ENCODE results near the gene CUL4A. TPM values are rescaled to one million over a fixed set of nuclear protein-coding genes. Genes with fewer than 3 reads are reported as not detected.

Gene CUL4A
- total RNA-seq, 6 experiments from 2014 or later = 90.5 to 104 (median 97.0) TPM

DNA sequence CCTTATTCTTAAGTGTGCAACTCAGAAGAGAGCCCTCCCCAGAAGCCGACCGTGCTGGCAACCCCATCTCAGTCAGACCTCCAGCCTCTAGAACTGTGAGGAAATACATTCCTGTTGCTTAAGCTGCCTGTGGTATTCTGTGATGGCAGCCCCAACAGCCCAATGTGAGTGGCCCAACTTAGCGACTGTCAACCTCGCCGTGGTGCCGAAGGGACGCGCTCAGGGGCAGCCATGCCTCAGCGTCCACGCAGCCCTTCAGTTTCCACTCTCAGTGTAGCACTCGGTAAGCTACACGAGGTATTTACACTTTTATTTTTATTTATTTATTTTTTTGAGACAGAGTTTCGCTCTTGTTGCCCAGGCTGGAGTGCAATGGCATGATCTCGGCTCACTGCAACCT is 32.6 kb upstream of the CUL4A start:
- Mint-ChIP-seq H3K4me1 (ENCODE audit: low read depth) (peaks cover 57% of the 10 kb centered on the region), H3K36me3 (ENCODE audit: low read depth) (peaks cover 63% of the 10 kb centered on the region), H3K27me3 (ENCODE audit: insufficient read depth) (peaks cover 2% of the 10 kb centered on the region; the same call in 1 of the 2 replicates), H3K27ac (peak overlapping the region; percentile 96), H3K9me3 (no peaks in the 10 kb centered on the region), H3K4me3 (no peak overlapping the region)
- TF ChIP-seq, protein P1, sequence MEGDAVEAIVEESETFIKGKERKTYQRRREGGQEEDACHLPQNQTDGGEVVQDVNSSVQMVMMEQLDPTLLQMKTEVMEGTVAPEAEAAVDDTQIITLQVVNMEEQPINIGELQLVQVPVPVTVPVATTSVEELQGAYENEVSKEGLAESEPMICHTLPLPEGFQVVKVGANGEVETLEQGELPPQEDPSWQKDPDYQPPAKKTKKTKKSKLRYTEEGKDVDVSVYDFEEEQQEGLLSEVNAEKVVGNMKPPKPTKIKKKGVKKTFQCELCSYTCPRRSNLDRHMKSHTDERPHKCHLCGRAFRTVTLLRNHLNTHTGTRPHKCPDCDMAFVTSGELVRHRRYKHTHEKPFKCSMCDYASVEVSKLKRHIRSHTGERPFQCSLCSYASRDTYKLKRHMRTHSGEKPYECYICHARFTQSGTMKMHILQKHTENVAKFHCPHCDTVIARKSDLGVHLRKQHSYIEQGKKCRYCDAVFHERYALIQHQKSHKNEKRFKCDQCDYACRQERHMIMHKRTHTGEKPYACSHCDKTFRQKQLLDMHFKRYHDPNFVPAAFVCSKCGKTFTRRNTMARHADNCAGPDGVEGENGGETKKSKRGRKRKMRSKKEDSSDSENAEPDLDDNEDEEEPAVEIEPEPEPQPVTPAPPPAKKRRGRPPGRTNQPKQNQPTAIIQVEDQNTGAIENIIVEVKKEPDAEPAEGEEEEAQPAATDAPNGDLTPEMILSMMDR (IDR thresholded peaks at IDR 0.05) = no peak
- no peak for DNase-seq

DNA sequence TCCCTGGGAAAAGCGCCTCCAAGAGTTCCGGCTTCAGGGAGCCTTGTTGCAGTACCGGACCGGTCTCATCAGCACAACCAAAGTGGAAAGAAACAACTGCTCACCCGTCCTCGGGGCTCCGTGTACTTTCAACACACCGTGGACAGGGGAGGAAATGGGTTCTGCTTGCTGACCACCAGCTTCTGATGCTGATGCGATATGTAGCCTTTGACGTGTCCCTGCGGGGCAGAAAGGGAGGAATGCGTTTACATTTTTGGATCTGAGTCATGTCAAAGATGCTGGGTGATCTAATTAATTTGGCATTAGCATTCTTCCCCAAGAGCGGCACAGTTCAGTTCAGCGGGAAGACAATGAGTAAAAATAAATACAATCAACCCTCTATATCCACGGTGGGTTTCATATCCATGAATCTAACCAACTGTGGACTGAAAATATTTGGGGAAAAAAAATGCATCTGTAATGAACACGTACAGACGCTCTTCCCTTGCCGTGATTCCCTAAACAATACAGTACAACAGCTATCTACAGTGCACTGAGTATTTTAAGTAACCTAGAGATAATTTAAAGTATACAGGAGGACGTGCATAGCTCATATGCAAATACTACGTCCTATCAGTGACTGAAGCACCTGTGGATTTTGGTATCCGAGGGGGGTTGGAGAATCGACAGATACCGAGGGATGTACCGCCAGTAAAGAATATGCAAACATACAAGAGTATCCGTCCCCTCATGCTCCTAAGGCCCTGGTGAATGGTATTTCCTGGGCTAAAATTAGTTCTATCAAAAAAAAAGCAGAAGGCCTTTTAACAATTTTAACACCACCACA is 31.1 kb upstream of the CUL4A start:
- peaks cover 57% of the 10 kb centered on the region for H3K36me3 Mint-ChIP-seq (ENCODE audit: low read depth)
- peak overlapping the region; percentile 96 for H3K27ac Mint-ChIP-seq
- TF ChIP-seq, protein P1 (IDR thresholded peaks at IDR 0.05) = no peak
- no peaks in the 10 kb centered on the region for H3K9me3 Mint-ChIP-seq
- H3K4me3 Mint-ChIP-seq = peak overlapping the region; percentile 83
- peak; percentile 98 for DNase-seq
- H3K27me3 Mint-ChIP-seq (ENCODE audit: insufficient read depth) = no peaks in the 10 kb centered on the region
- peaks cover 60% of the 10 kb centered on the region for H3K4me1 Mint-ChIP-seq (ENCODE audit: low read depth)

DNA sequence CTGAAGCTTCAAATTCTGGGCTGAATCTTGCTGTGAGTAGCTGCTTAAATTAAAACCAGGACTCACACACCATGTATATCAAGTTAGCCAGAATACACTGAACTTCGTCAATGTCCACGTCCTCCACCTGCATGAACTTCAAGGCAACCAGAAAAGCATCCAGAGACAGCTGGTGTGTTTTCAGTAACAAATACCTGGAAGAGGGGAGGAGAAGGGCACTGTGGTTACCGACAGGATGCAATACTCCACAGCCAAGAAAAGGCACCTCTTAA is 30.6 kb upstream of the CUL4A start:
- Mint-ChIP-seq H3K27ac (peak overlapping the region; percentile 96), H3K4me1 (ENCODE audit: low read depth) (peaks cover 64% of the 10 kb centered on the region), H3K36me3 (ENCODE audit: low read depth) (peaks cover 63% of the 10 kb centered on the region), H3K27me3 (ENCODE audit: insufficient read depth) (no peaks in the 10 kb centered on the region), H3K9me3 (no peaks in the 10 kb centered on the region), H3K4me3 (peak overlapping the region; percentile 83)
- no peak for DNase-seq
- TF ChIP-seq, protein P1 (IDR thresholded peaks at IDR 0.05) = no peak

DNA sequence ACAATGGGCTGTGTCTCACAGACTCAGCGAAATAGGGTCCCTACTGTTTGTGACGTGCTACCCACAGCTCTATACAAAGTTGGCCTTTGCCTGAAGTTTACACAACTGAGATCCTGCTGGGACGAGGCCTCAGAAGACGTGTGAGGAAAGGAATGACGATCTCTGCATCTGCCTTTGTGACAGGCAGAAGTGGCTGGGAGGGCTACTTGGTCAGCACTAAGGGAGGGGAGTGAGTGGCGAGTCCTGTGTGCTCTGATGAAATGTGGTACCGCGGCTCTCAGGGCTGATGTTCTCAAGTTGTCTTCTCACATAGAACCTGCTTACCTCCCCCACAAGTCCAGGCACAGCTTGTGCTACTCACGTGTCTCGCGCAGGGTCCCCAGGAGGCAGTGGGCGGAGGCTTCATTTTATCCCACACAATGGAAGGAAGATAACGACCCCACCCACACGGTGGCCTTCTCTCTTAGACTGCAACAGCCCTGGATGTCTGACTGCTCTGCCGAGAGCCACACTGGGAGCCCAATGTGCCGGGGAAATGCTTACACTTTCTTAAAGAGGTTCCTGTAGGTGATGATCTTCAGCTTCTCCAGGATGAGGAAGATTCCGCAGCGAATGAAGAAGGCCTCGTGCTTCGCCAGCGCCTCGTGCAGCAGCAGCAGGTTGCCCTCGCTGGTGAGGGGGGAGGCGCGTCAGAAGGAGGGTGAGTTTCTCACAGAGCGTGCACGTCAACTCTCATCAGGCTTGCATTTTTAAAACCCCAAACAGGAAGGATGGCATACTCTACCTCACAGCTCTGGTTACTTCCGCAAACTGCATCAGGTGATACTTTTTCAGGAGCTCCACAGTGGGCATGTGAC is 29.8 kb upstream of the CUL4A start:
- H3K27ac Mint-ChIP-seq = peak overlapping the region; percentile 96
- peak overlapping the region; percentile 83; the same call in 1 of the 2 replicates for H3K4me3 Mint-ChIP-seq
- H3K27me3 Mint-ChIP-seq (ENCODE audit: insufficient read depth) = no peaks in the 10 kb centered on the region
- H3K36me3 Mint-ChIP-seq (ENCODE audit: low read depth) = peaks cover 57% of the 10 kb centered on the region
- TF ChIP-seq, protein P1 (IDR thresholded peaks at IDR 0.05) = no peak
- H3K9me3 Mint-ChIP-seq = no peaks in the 10 kb centered on the region
- peak; percentile 8 for DNase-seq
- H3K4me1 Mint-ChIP-seq (ENCODE audit: low read depth) = peaks cover 64% of the 10 kb centered on the region

DNA sequence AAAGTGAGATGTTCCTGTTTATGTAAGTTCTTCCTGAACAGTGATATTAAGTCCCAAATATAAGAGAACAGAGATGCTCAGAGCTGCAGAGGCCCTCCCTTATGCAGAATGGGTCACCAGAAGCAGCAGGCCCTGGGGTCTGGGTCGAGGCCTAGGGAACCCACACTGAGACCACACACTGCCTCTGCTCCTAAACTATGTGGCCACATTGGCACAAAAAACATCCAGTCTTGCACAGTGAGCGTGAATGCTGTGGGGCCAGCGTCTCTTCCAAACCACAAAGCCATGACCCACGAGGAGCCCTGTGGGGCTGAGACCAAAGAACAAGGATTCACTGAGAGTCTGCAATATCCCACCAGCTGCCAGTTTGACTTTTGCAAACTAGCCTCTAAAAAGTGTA is 27.4 kb upstream of the CUL4A start:
- H3K27ac Mint-ChIP-seq = peak overlapping the region; percentile 96; the same call in 1 of the 2 replicates
- peaks cover 80% of the 10 kb centered on the region for H3K4me1 Mint-ChIP-seq (ENCODE audit: low read depth)
- DNase-seq = no peak
- H3K27me3 Mint-ChIP-seq (ENCODE audit: insufficient read depth) = no peaks in the 10 kb centered on the region
- H3K4me3 Mint-ChIP-seq = no peak overlapping the region
- TF ChIP-seq, protein P1 (IDR thresholded peaks at IDR 0.05) = no peak
- H3K36me3 Mint-ChIP-seq (ENCODE audit: low read depth) = peaks cover 58% of the 10 kb centered on the region
- peaks cover 2% of the 10 kb centered on the region for H3K9me3 Mint-ChIP-seq

Measured in HFFc6 (cell line).